Stimulated activated naive CD8-positive, alpha-beta T cell treated with anti-CD3 and anti-CD28 coated beads, Interleukin-15, Interleukin-2, amounts not matched to agents 100 ng/mL and 50 ng/mL, for 24 hours (primary cell): ENCODE data around the gene MYH11.
"Not testable (repeated sequence)": the region's sequence is repeated elsewhere in the genome, so short reads cannot be mapped to it uniquely, and the experiment has no call there.

Experiments used
- H3K27ac Mint-ChIP-seq: one replicate; pipeline ENCODE4 v1.8.0; 2021; ENCODE audit warnings: mild to moderate bottlenecking, mixed read lengths
- H3K27me3 Mint-ChIP-seq: one replicate; pipeline ENCODE4 v1.8.0; 2021; ENCODE audit warnings: mixed read lengths
- H3K36me3 Mint-ChIP-seq: one replicate; pipeline ENCODE4 v1.8.0; 2021; ENCODE audit warnings: low read depth, mixed read lengths
- H3K4me1 Mint-ChIP-seq: one replicate; pipeline ENCODE4 v1.8.0; 2021; ENCODE audit warnings: low read depth, mixed read lengths
- H3K4me3 Mint-ChIP-seq: one replicate; pipeline ENCODE4 v1.8.0; 2021; ENCODE audit warnings: mild to moderate bottlenecking, mixed read lengths
- H3K9me3 Mint-ChIP-seq: one replicate; pipeline ENCODE4 v1.8.0; 2021; ENCODE audit warnings: mixed read lengths

The MYH11 gene

GRCh38 chr16:15735610-15736009 is 121.2 kb downstream of the MYH11 start:
- H3K9me3 Mint-ChIP-seq, result no peaks in the 10 kb centered on the region
- H3K4me1 Mint-ChIP-seq, result no peaks in the 10 kb centered on the region
- H3K27ac Mint-ChIP-seq, result no peak overlapping the region
- H3K27me3 Mint-ChIP-seq, result no peaks in the 10 kb centered on the region
- H3K36me3 Mint-ChIP-seq, result peaks cover 10% of the 10 kb centered on the region
- H3K4me3 Mint-ChIP-seq, result no peak overlapping the region

GRCh38 chr16:15732416-15732815 is 124.4 kb downstream of the MYH11 start:
- Mint-ChIP-seq H3K27ac (no peak overlapping the region), H3K4me3 (no peak overlapping the region), H3K4me1 (no peaks in the 10 kb centered on the region), H3K27me3 (no peaks in the 10 kb centered on the region), H3K36me3 (peaks cover 14% of the 10 kb centered on the region), H3K9me3 (no peaks in the 10 kb centered on the region)

- H3K4me1 Mint-ChIP-seq, result no peaks in the 10 kb centered on the region
- no peak overlapping the region for H3K4me3 Mint-ChIP-seq
- H3K9me3 Mint-ChIP-seq, result no peaks in the 10 kb centered on the region
- H3K36me3 Mint-ChIP-seq, result peaks cover 31% of the 10 kb centered on the region
- no peak overlapping the region for H3K27ac Mint-ChIP-seq
- H3K27me3 Mint-ChIP-seq, result no peaks in the 10 kb centered on the region
Measured at GRCh38 chr16:15729152-15729551, 127.7 kb downstream of the MYH11 start.

- H3K27me3 Mint-ChIP-seq, H3K4me3 Mint-ChIP-seq, H3K27ac Mint-ChIP-seq, H3K9me3 Mint-ChIP-seq, H3K4me1 Mint-ChIP-seq: not testable (repeated sequence)
- H3K36me3 Mint-ChIP-seq, result peaks cover 34% of the 10 kb centered on the region
Measured at GRCh38 chr16:15727697-15728096, 129.1 kb downstream of the MYH11 start.

GRCh38 chr16:15726715-15727114 is 130.1 kb downstream of the MYH11 start:
- Mint-ChIP-seq H3K27me3 (no peaks in the 10 kb centered on the region), H3K9me3 (no peaks in the 10 kb centered on the region), H3K36me3 (peaks cover 39% of the 10 kb centered on the region), H3K4me3 (no peak overlapping the region), H3K4me1 (no peaks in the 10 kb centered on the region), H3K27ac (peak overlapping the region; percentile 24)

GRCh38 chr16:15725641-15726240 is 131.1 kb downstream of the MYH11 start:
- H3K36me3 Mint-ChIP-seq, result peaks cover 39% of the 10 kb centered on the region
- H3K27ac Mint-ChIP-seq, result no peak overlapping the region
- H3K4me1 Mint-ChIP-seq, result no peaks in the 10 kb centered on the region
- H3K9me3 Mint-ChIP-seq, result no peaks in the 10 kb centered on the region
- no peak overlapping the region for H3K4me3 Mint-ChIP-seq
- H3K27me3 Mint-ChIP-seq, result no peaks in the 10 kb centered on the region

GRCh38 chr16:15723808-15724207 is 133.0 kb downstream of the MYH11 start:
- Mint-ChIP-seq H3K27me3 (no peaks in the 10 kb centered on the region), H3K9me3 (no peaks in the 10 kb centered on the region), H3K4me1 (no peaks in the 10 kb centered on the region), H3K27ac (no peak overlapping the region), H3K36me3 (peaks cover 49% of the 10 kb centered on the region), H3K4me3 (no peak overlapping the region)

GRCh38 chr16:15721018-15721417 is 135.8 kb downstream of the MYH11 start:
- Mint-ChIP-seq H3K36me3 (peaks cover 37% of the 10 kb centered on the region), H3K27ac (no peak overlapping the region), H3K4me1 (no peaks in the 10 kb centered on the region), H3K4me3 (no peak overlapping the region), H3K9me3 (no peaks in the 10 kb centered on the region), H3K27me3 (no peaks in the 10 kb centered on the region)

- Mint-ChIP-seq H3K27ac (no peak overlapping the region), H3K27me3 (no peaks in the 10 kb centered on the region), H3K9me3 (no peaks in the 10 kb centered on the region), H3K4me1 (peaks cover 3% of the 10 kb centered on the region), H3K4me3 (no peak overlapping the region), H3K36me3 (peaks cover 10% of the 10 kb centered on the region)
Measured at GRCh38 chr16:15716694-15717447, 140.0 kb downstream of the MYH11 start.

GRCh38 chr16:15715221-15715620 is 141.6 kb downstream of the MYH11 start:
- Mint-ChIP-seq H3K27me3 (no peaks in the 10 kb centered on the region), H3K4me3 (no peak overlapping the region), H3K9me3 (no peaks in the 10 kb centered on the region), H3K27ac (no peak overlapping the region), H3K4me1 (peaks cover 4% of the 10 kb centered on the region), H3K36me3 (peaks cover 9% of the 10 kb centered on the region)

- no peaks in the 10 kb centered on the region for H3K27me3 Mint-ChIP-seq
- peaks cover 4% of the 10 kb centered on the region for H3K4me1 Mint-ChIP-seq
- no peaks in the 10 kb centered on the region for H3K9me3 Mint-ChIP-seq
- H3K36me3 Mint-ChIP-seq, result peaks cover 6% of the 10 kb centered on the region
- H3K27ac Mint-ChIP-seq, result no peak overlapping the region
- H3K4me3 Mint-ChIP-seq, result no peak overlapping the region
Measured at GRCh38 chr16:15714393-15715172, 142.2 kb downstream of the MYH11 start.

GRCh38 chr16:15708997-15709396 is 147.8 kb downstream of the MYH11 start:
- Mint-ChIP-seq H3K36me3 (peaks cover 19% of the 10 kb centered on the region), H3K4me1 (peaks cover 15% of the 10 kb centered on the region), H3K4me3 (no peak overlapping the region), H3K9me3 (no peaks in the 10 kb centered on the region), H3K27ac (no peak overlapping the region), H3K27me3 (no peaks in the 10 kb centered on the region)

GRCh38 chr16:15708096-15708495 is 148.7 kb downstream of the MYH11 start:
- H3K4me1 Mint-ChIP-seq, result peaks cover 19% of the 10 kb centered on the region

GRCh38 chr16:15707332-15707731 is 149.5 kb downstream of the MYH11 start:
- no peak overlapping the region for H3K4me3 Mint-ChIP-seq
- peaks cover 31% of the 10 kb centered on the region for H3K36me3 Mint-ChIP-seq
- H3K9me3 Mint-ChIP-seq, result no peaks in the 10 kb centered on the region
- no peaks in the 10 kb centered on the region for H3K27me3 Mint-ChIP-seq
- no peak overlapping the region for H3K27ac Mint-ChIP-seq
- H3K4me1 Mint-ChIP-seq, result peaks cover 22% of the 10 kb centered on the region

More at GRCh38 chr16:15708096-15708495, 148.7 kb downstream of the MYH11 start:
- H3K9me3 Mint-ChIP-seq, result no peaks in the 10 kb centered on the region
- no peaks in the 10 kb centered on the region for H3K27me3 Mint-ChIP-seq
- no peak overlapping the region for H3K27ac Mint-ChIP-seq
- no peak overlapping the region for H3K4me3 Mint-ChIP-seq
- peaks cover 27% of the 10 kb centered on the region for H3K36me3 Mint-ChIP-seq

GRCh38 chr16:15705064-15705565 is 151.7 kb downstream of the MYH11 start:
- Mint-ChIP-seq H3K4me1 (peaks cover 18% of the 10 kb centered on the region), H3K36me3 (peaks cover 45% of the 10 kb centered on the region), H3K4me3 (no peak overlapping the region), H3K9me3 (no peaks in the 10 kb centered on the region), H3K27ac (no peak overlapping the region), H3K27me3 (no peaks in the 10 kb centered on the region)
